MCF 10A (cell line): ENCODE measurements around the gene SPPL3. TPM values are rescaled to one million over a fixed set of nuclear protein-coding genes. Genes with fewer than 3 reads are reported as not detected.

Experiments
- BruUV-seq: library from RNA; stranded (reverse); fragments of 400-500 nt; replicated peaks from 2 replicates; lab custom pipeline; 2021; lab: Mats Ljungman, UMichigan
- CTCF ChIA-PET: fragments of 300-600 bp; sonication (Branson Sonifier 250); formaldehyde crosslinking; extraction: SDS; loops from one replicate; lab custom pipeline; 2021; ENCODE audit warnings: antibody characterized with exemption, inconsistent platforms; lab: Yijun Ruan, JAX
- POLR2A ChIA-PET: fragments of 300-600, 350-650 bp; sonication (Branson Sonifier 250); formaldehyde crosslinking; extraction: SDS; loops from one replicate; lab custom pipeline; 2020; ENCODE audit warnings: antibody characterized with exemption, inconsistent platforms; lab: Yijun Ruan, JAX
- DNase-seq: peaks from one replicate; pipeline ENCODE4 v3.0.0-alpha.2; 2018; ENCODE audit not compliant: unreplicated experiment
- H3K27ac Mint-ChIP-seq: one replicate; pipeline ENCODE4 v1.8.0; 2022; ENCODE audit warnings: mild to moderate bottlenecking, low read depth, mixed read lengths; ENCODE audit not compliant: unreplicated experiment
- H3K27me3 Mint-ChIP-seq: one replicate; pipeline ENCODE4 v1.8.0; 2022; ENCODE audit warnings: mixed read lengths; ENCODE audit not compliant: insufficient read depth, unreplicated experiment
- H3K36me3 Mint-ChIP-seq: one replicate; pipeline ENCODE4 v1.8.0; 2022; ENCODE audit warnings: mild to moderate bottlenecking, moderate library complexity, mixed read lengths; ENCODE audit not compliant: insufficient read depth, unreplicated experiment
- H3K4me1 Mint-ChIP-seq: one replicate; pipeline ENCODE4 v1.8.0; 2022; ENCODE audit warnings: mixed read lengths; ENCODE audit not compliant: insufficient read depth, unreplicated experiment
- H3K4me3 Mint-ChIP-seq: one replicate; pipeline ENCODE4 v1.8.0; 2022; ENCODE audit warnings: mild to moderate bottlenecking, moderate library complexity, mixed read lengths; ENCODE audit not compliant: unreplicated experiment
- H3K9me3 Mint-ChIP-seq: one replicate; pipeline ENCODE4 v1.8.0; 2022; ENCODE audit warnings: mixed read lengths; ENCODE audit not compliant: unreplicated experiment
- CTCF ChIP-seq: fragments of 200-600 bp; IDR thresholded peaks from one replicate; pipeline ENCODE4 v1.8.0; 2022; ENCODE audit warnings: antibody characterized with exemption, mild to moderate bottlenecking; ENCODE audit not compliant: unreplicated experiment
- intact Hi-C: fragments of 100-400 bp; cut with micrococcal nuclease; formaldehyde crosslinking; loops from 2 replicates; pipeline ENCODE4 v1.14.1; 2022
- total RNA-seq: library from RNA; stranded (reverse); gene quantifications from 2 replicates; pipeline ENCODE4 v1.2.3, GENCODE V29; 2022

The SPPL3 gene
- total RNA-seq, 1 experiment from 2014 or later = 32.6 TPM

GRCh38 chr12:120886199-120887018 is 17.7 kb downstream of the SPPL3 start:
- BruUV-seq = no TSS peak
- peaks cover 19% of the 10 kb centered on the region for H3K4me1 Mint-ChIP-seq
- POLR2A ChIA-PET = interaction anchor here (1.4 to 1.8 kb wide), 2 partner anchors 17 to 20 kb away, joined by 4 to 5 read pairs; no protein-coding TSS in a partner anchor

GRCh38 chr12:120885521-120885920 is 18.6 kb downstream of the SPPL3 start:
- Mint-ChIP-seq H3K27ac (no peak overlapping the region), H3K4me3 (no peak overlapping the region), H3K4me1 (peaks cover 19% of the 10 kb centered on the region), H3K9me3 (no peaks in the 10 kb centered on the region), H3K27me3 (no peaks in the 10 kb centered on the region), H3K36me3 (peaks cover 3% of the 10 kb centered on the region)
- no TSS peak for BruUV-seq
- ChIA-PET POLR2A (no interaction called here), CTCF (interaction anchor here (0.6 to 0.7 kb wide), 2 partner anchors 91 to 378 kb away, joined by 3 to 4 read pairs; no protein-coding TSS in a partner anchor)
- no peak for TF ChIP-seq CTCF
- DNase-seq = no peak
- intact Hi-C loops = no loop called here

More at GRCh38 chr12:120886199-120887018, 17.7 kb downstream of the SPPL3 start:
- Mint-ChIP-seq H3K4me3 (no peak overlapping the region), H3K27me3 (no peaks in the 10 kb centered on the region), H3K27ac (no peak overlapping the region), H3K36me3 (no peaks in the 10 kb centered on the region), H3K9me3 (no peaks in the 10 kb centered on the region)
- no peak for TF ChIP-seq CTCF
- intact Hi-C loops = no loop called here
- no peak for DNase-seq
- CTCF ChIA-PET = interaction anchor here (0.5 to 0.7 kb wide), 3 partner anchors 8 to 284 kb away, joined by 3 to 4 read pairs (median 3); no protein-coding TSS in a partner anchor

GRCh38 chr12:120884644-120885043 is 19.5 kb downstream of the SPPL3 start:
- Mint-ChIP-seq H3K27me3 (no peaks in the 10 kb centered on the region), H3K27ac (no peak overlapping the region), H3K4me3 (no peak overlapping the region), H3K36me3 (peaks cover 5% of the 10 kb centered on the region), H3K9me3 (no peaks in the 10 kb centered on the region), H3K4me1 (peaks cover 19% of the 10 kb centered on the region)
- CTCF ChIA-PET = interaction anchor here (0.9 kb wide), 1 partner anchor 13 kb away, joined by 3 read pairs; no protein-coding TSS in a partner anchor
- intact Hi-C loops = no loop called here
- DNase-seq = no peak
- POLR2A ChIA-PET = no interaction called here
- TF ChIP-seq CTCF = no peak
- BruUV-seq = no TSS peak

- ChIA-PET CTCF (no interaction called here), POLR2A (interaction anchor here (0.5 to 0.6 kb wide), 2 partner anchors 33 to 411 kb away, joined by 3 to 4 read pairs; no protein-coding TSS in a partner anchor)
- intact Hi-C loops = no loop called here
- Mint-ChIP-seq H3K4me3 (no peak overlapping the region), H3K36me3 (peaks cover 5% of the 10 kb centered on the region), H3K27me3 (no peaks in the 10 kb centered on the region), H3K4me1 (peaks cover 26% of the 10 kb centered on the region), H3K9me3 (no peaks in the 10 kb centered on the region), H3K27ac (no peak overlapping the region)
- no peak for TF ChIP-seq CTCF
- no peak for DNase-seq
- BruUV-seq = no TSS peak
Measured at GRCh38 chr12:120882055-120882555, 22.1 kb downstream of the SPPL3 start.
